HepG2 (cell line): Measurements from ENCODE around the gene IQCN. TPM values are rescaled to one million over a fixed set of nuclear protein-coding genes. Genes with fewer than 3 reads are reported as not detected.
A peak's percentile ranks its signal among the peaks of the same experiment; 100 is the strongest.

ENCODE experiments used
- ARNT ChIP-seq: fragments of 450-650 bp; IDR thresholded peaks from 2 replicates; pipeline ENCODE4 v1.6.1; 2017
- FOSL1 ChIP-seq: sonication (generic); formaldehyde crosslinking; IDR thresholded peaks from 2 replicates; pipeline ENCODE4 v1.9.0; 2021; ENCODE audit warnings: missing genetic modification reagents, borderline replicate concordance
- FOXC1 ChIP-seq: sonication (generic); formaldehyde crosslinking; IDR thresholded peaks from 2 replicates; pipeline ENCODE4 v1.8.0; 2022; ENCODE audit warnings: mild to moderate bottlenecking, missing genetic modification reagents, borderline replicate concordance
- GABPA ChIP-seq, 2 experiments: IDR thresholded peaks; 2 replicates each; pipeline ENCODE4 v1.6.1; 2011 to 2016; ENCODE audit warnings: low read depth in 2 of 2, low read length in 1 of 2, missing biosample characterization in 1 of 2, missing genetic modification characterization in 1 of 2
- HNRNPH1 ChIP-seq: fragments of 200-400 bp; formaldehyde crosslinking; optimal IDR thresholded peaks from 2 replicates; pipeline ENCODE3; 2017; ENCODE audit warnings: mild to moderate bottlenecking, low read depth, low read length
- HNRNPK ChIP-seq: fragments of 200-400 bp; formaldehyde crosslinking; IDR thresholded peaks from 2 replicates; pipeline ENCODE4 v1.6.1; 2018; ENCODE audit warnings: low read length, low read depth, moderate library complexity, mild to moderate bottlenecking; ENCODE audit not compliant: poor library complexity, severe bottlenecking
- NKX3-1 ChIP-seq: sonication (generic); formaldehyde crosslinking; IDR thresholded peaks from 2 replicates; pipeline ENCODE4 v1.5.0; 2020; ENCODE audit warnings: missing genetic modification reagents
- PCBP1 ChIP-seq: fragments of 200-400 bp; formaldehyde crosslinking; IDR thresholded peaks from 2 replicates; pipeline ENCODE4 v1.6.1; 2017; ENCODE audit warnings: mild to moderate bottlenecking, low read depth, low read length, borderline replicate concordance
- RXRA ChIP-seq: sonication (generic); formaldehyde crosslinking; IDR thresholded peaks from 2 replicates; pipeline ENCODE4 v1.5.1; 2020; ENCODE audit warnings: missing genetic modification reagents
- RXRB ChIP-seq: IDR thresholded peaks from 2 replicates; pipeline ENCODE4 v1.6.1; 2016; ENCODE audit warnings: borderline replicate concordance, missing genetic modification reagents, missing compliant biosample characterization
- SMC3 ChIP-seq: IDR thresholded peaks from 2 replicates; pipeline ENCODE4 v1.6.1; 2011; ENCODE audit warnings: low read length, improper control_type of control experiment
- YY1 ChIP-seq: IDR thresholded peaks from 2 replicates; pipeline ENCODE4 v1.6.1; 2011; ENCODE audit warnings: low read length, low read depth, moderate library complexity, mild to moderate bottlenecking; ENCODE audit not compliant: insufficient read depth, insufficient replicate concordance
- ZIK1 ChIP-seq: sonication (generic); formaldehyde crosslinking; IDR thresholded peaks from 2 replicates; pipeline ENCODE4 v1.5.0; 2020; ENCODE audit warnings: mild to moderate bottlenecking, low read depth, missing genetic modification reagents, borderline replicate concordance
- ZNF142 ChIP-seq: sonication (generic); formaldehyde crosslinking; IDR thresholded peaks from 2 replicates; pipeline ENCODE4 v1.4.0; 2020; ENCODE audit warnings: missing genetic modification reagents
- ZNF451 ChIP-seq: sonication (generic); formaldehyde crosslinking; IDR thresholded peaks from 2 replicates; pipeline ENCODE4 v1.5.0; 2020; ENCODE audit warnings: mild to moderate bottlenecking, missing genetic modification reagents
- ZNF639 ChIP-seq: conservative IDR thresholded peaks from 2 replicates; pipeline ENCODE4 v1.6.1; 2018; ENCODE audit warnings: missing genetic modification reagents
- ZSCAN31 ChIP-seq: sonication (generic); formaldehyde crosslinking; IDR thresholded peaks from 2 replicates; pipeline ENCODE4 v1.5.0; 2020; ENCODE audit warnings: low read depth, mild to moderate bottlenecking, missing genetic modification reagents
- polyA plus RNA-seq, 8 experiments: library from polyadenylated mRNA; depleted of rRNA in 3 of 8; stranded (reverse) in 7 of 8; unstranded in 1 of 8; fragments of >200 nt; fragmentation: Illumina TruSeq in 4 of 8; extraction: Trizol in 4 of 8; gene quantifications; 2 replicates each; pipeline versions ENCODE4 v1.2.1 to v1.2.3, GENCODE V29; 2011 to 2016; ENCODE audit warnings: low read depth in 4 of 8, missing spikeins in 1 of 8, mixed read lengths in 1 of 8; ENCODE audit not compliant: insufficient read depth in 1 of 8
- total RNA-seq, 5 experiments: library from RNA; depleted of rRNA; stranded (reverse); fragments of >200 nt; fragmentation: Illumina TruSeq; extraction: Trizol; gene quantifications; 2 replicates each; pipeline ENCODE4 v1.2.3, GENCODE V29; 2016; ENCODE audit warnings: low read depth in 1 of 5

Gene IQCN
- total and polyA plus RNA-seq, 2 of the 13 experiments (the other 11 are each of a cell fraction or from before 2014, with no cell fraction given): 0.04 to 0.18 TPM

- TF ChIP-seq ZNF142 (CRISPR knock-in tag) (no peak), PCBP1 (no peak), GABPA (IDR thresholded peaks at IDR 0.05; ENCODE audit: low read depth, low read length) (no peak), GABPA (CRISPR knock-in tag; IDR thresholded peaks at IDR 0.05; ENCODE audit: low read depth) (peak; percentile 70), RXRA (CRISPR knock-in tag) (peak; percentile 80), ZSCAN31 (CRISPR knock-in tag) (peak; percentile 54), NKX3-1 (CRISPR knock-in tag) (no peak), HNRNPH1 (no peak), FOXC1 (0 out of 2 replicates have a peak, but pooled peaks have one; percentile 11), ARNT (no peak), ZNF639 (CRISPR knock-in tag) (0 out of 2 replicates have a peak, but pooled peaks have one; percentile 27), ZNF451 (CRISPR knock-in tag) (no peak), SMC3 (no peak), HNRNPK (no peak), FOSL1 (CRISPR knock-in tag) (no peak), RXRB (CRISPR knock-in tag) (peak; percentile 93), YY1 (peak; percentile 41), ZIK1 (CRISPR knock-in tag) (0 out of 2 replicates have a peak, but pooled peaks have one; percentile 34)
These were observed 45.4 kb upstream of the IQCN start (continued) for GRCh38 chr19:18319591-18320135.
